Adrenal gland (tissue), 12 donors: ENCODE data around the gene FBXW12. TPM values are rescaled to one million over a fixed set of nuclear protein-coding genes. Genes with fewer than 3 reads are reported as not detected.

Source experiments
- DNase-seq, 7 donors: peaks; one replicate each; pipeline ENCODE4 v3.0.0-alpha.2; 2019 to 2020
- H3K27ac ChIP-seq, 5 donors: fragments of 200-600 bp; sonication (generic) in 4 of 5; 1 replicate in 3 of 5; 2 replicates in 2 of 5; pipeline versions ENCODE4 v1.5.1 to v1.8.0; 2016 to 2020; ENCODE audit warnings: mild to moderate bottlenecking in 1 of 5
- H3K27me3 ChIP-seq: fragments of 200-600 bp; 2 replicates; pipeline ENCODE4 v1.8.0; 2021
- H3K36me3 ChIP-seq, 2 donors: fragments of 200-600 bp; replicated peaks in 1 of 2; 1 replicate in 1 of 2; 2 replicates in 1 of 2; pipeline versions ENCODE4 v1.5.1 to v1.8.0; 2018 to 2022
- H3K4me1 ChIP-seq, 2 donors: fragments of 200-600 bp; replicated peaks in 1 of 2; 1 replicate in 1 of 2; 2 replicates in 1 of 2; pipeline versions ENCODE4 v1.5.1 to v1.8.0; 2018 to 2021
- H3K4me3 ChIP-seq, 4 donors: fragments of 200-600 bp; sonication (generic) in 3 of 4; one replicate each; pipeline ENCODE4 v1.5.1; 2016 to 2018
- H3K9me3 ChIP-seq, 3 donors: fragments of 200-600 bp; sonication (generic) in 1 of 3; replicated peaks in 1 of 3; 1 replicate in 2 of 3; 2 replicates in 1 of 3; pipeline versions ENCODE4 v1.5.1 to v1.8.0; 2016 to 2021
- POLR2A ChIP-seq, 2 donors: fragments of 450-650 bp; IDR thresholded peaks; one replicate each; pipeline ENCODE4 v1.6.1; 2017; ENCODE audit warnings: antibody characterized with exemption in 2 of 2, mild to moderate bottlenecking in 2 of 2, moderate library complexity in 1 of 2
- WGBS, 4 donors: extraction: QIAGEN DNeasy Blood & Tissue Kit in 2 of 4; methylation state at CpG; one replicate each; pipeline versions ENCODE4 v1.1.5 to v1.1.7; 2013 to 2017; 5-methylcytosine and 5-hydroxymethylcytosine counted together
- intact Hi-C, 2 donors: fragments of 100-400 bp; cut with DNase I; formaldehyde crosslinking; loops; one replicate each; pipeline versions ENCODE4 v1.14.1 to v1.15.0; 2022 to 2023
- polyA plus RNA-seq, 3 donors: library from polyadenylated mRNA; stranded (reverse); fragments of 200-250 nt in 2 of 3; fragments of 350-450 nt in 1 of 3; fragmentation: Illumina TruSeq in 1 of 3; extraction: RNeasy Lipid Tissue Mini Kit (QIAGEN cat#74804) in 1 of 3; gene quantifications; one replicate each; pipeline ENCODE4 v1.2.3, GENCODE V29; 2013 to 2014
- total RNA-seq, 9 donors: library from RNA; depleted of rRNA in 4 of 9; stranded (reverse); fragments of >200 nt in 4 of 9; fragments of 120-200 nt in 1 of 9; fragmentation: NEBNext Ultra II Directional in 1 of 9; extraction: Animal tissue kit (Norgen Biotek cat#: 25700) in 1 of 9; gene quantifications; one replicate each; pipeline versions ENCODE4 v1.1.0 to v1.2.4, GENCODE V29; 2013 to 2023
- TF ChIP-seq, protein P1 (sequence below), 6 experiments: fragments of 450-650 bp in 4 of 6; fragments of 200-600 bp in 2 of 6; sonication (generic) in 1 of 6; IDR thresholded peaks; 1 replicate in 5 of 6; 2 replicates in 1 of 6; pipeline versions ENCODE4 v1.5.1 to v1.8.0; 2016 to 2021; ENCODE audit warnings: antibody characterized with exemption in 6 of 6, mild to moderate bottlenecking in 2 of 6, moderate library complexity in 1 of 6
- donor health status: healthy with polysubstance abuse.
- donor health status: Bipolar disorder and iron deficiency.
- donor health status: DM: yes; HTN: yes; CAD: no.
- donor health status: DM: no; HTN: no; CAD: no.
- donor health status: DM: no; HTN: no; CAD: no.
- donor health status: DM: yes; HTN: yes; CAD: no.

FBXW12 gene
- total and polyA plus RNA-seq, 12 donors = 0.07 to 0.24 (median 0.11) TPM; not detected in 9

DNA sequence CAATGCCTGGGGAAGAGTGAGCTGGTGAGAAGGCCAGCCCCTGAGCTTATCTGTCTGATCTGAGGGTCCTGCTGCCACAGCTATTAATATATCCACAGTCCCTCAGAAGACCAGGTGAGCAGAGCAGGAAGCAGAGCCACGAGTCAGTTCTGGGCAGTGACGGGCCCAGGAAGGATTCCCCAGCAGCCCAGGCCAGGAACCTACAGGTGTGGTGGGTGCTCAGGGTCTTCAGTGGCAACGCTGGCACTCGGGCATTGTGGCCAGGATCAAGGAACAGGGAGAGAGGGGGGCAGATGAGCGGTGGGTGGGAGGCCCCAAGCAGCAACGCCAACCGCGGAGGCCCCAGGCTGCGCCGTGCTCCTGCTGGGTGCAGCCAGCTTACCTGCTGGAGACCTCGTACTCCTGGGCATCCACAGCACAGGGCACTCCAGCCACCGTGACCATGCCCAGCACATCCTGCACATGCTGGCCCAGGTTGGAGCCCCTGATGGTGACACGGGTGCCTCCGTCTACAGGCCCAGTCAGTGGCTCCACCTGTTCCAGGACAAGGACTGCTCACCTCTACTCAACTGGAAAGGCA is 45.6 kb downstream of the FBXW12 start:
- TF ChIP-seq POLR2A (IDR thresholded peaks at IDR 0.05) = no peak
- TF ChIP-seq, protein P1, sequence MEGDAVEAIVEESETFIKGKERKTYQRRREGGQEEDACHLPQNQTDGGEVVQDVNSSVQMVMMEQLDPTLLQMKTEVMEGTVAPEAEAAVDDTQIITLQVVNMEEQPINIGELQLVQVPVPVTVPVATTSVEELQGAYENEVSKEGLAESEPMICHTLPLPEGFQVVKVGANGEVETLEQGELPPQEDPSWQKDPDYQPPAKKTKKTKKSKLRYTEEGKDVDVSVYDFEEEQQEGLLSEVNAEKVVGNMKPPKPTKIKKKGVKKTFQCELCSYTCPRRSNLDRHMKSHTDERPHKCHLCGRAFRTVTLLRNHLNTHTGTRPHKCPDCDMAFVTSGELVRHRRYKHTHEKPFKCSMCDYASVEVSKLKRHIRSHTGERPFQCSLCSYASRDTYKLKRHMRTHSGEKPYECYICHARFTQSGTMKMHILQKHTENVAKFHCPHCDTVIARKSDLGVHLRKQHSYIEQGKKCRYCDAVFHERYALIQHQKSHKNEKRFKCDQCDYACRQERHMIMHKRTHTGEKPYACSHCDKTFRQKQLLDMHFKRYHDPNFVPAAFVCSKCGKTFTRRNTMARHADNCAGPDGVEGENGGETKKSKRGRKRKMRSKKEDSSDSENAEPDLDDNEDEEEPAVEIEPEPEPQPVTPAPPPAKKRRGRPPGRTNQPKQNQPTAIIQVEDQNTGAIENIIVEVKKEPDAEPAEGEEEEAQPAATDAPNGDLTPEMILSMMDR (IDR thresholded peaks at IDR 0.05) = no peak
- Histone ChIP-seq H3K4me1 (no peaks in the 10 kb centered on the region), H3K4me3 (no peak overlapping the region), H3K27ac (no peak overlapping the region), H3K9me3 (no peaks in the 10 kb centered on the region), H3K27me3 (no peaks in the 10 kb centered on the region), H3K36me3 (peaks cover 0 to 23% of the 10 kb centered on the region in 2 donors)
- intact Hi-C loops = no loop called here
- 90 to 96% (median 94%) methylated on average over 7 to 14 of the region's 14 CpGs for WGBS, 4 donors
- DNase-seq = no peak

DNA sequence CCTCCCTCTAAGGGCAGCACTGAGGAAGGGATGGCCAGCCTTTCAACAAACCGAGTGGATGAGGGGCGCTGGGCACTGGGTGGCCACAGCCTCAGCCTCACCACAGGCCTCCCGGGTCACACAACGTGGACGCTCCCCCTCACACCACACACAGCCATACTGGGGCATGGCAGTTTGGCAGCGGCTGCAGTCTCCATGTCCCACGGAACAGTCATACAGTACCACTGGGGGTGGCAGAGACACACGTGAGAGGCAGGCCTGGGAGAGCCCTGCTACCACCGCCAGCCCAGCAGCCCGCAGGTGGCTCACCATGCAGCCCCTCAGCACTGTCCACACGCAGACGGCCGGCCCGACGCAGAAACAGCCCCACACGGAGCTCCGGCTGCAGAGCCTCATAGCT is 46.1 kb downstream of the FBXW12 start:
- intact Hi-C loops = no loop called here
- WGBS, 4 donors = 89 to 97% (median 94%) methylated on average over 8 to 17 of the region's 17 CpGs
- no peaks in the 10 kb centered on the region for H3K4me1 ChIP-seq

GRCh38 chr3:48418651-48419050 is 46.6 kb downstream of the FBXW12 start:
- TF ChIP-seq, protein P1 (IDR thresholded peaks at IDR 0.05) = no peak
- Histone ChIP-seq H3K36me3 (peaks cover 0 to 20% of the 10 kb centered on the region in 2 donors), H3K4me1 (no peaks in the 10 kb centered on the region), H3K4me3 (no peak overlapping the region), H3K27me3 (no peaks in the 10 kb centered on the region), H3K9me3 (no peaks in the 10 kb centered on the region), H3K27ac (no peak overlapping the region)
- WGBS, 4 donors = 80 to 89% (median 88%) methylated on average over 5 to 9 of the region's 9 CpGs
- intact Hi-C loops = no loop called here
- no peak for DNase-seq

More for the DNA sequence above, 46.1 kb downstream of the FBXW12 start:
- DNase-seq = no peak
- no peak overlapping the region for H3K4me3 ChIP-seq
- H3K36me3 ChIP-seq = peaks cover 0 to 20% of the 10 kb centered on the region in 2 donors
- no peak overlapping the region for H3K27ac ChIP-seq
- H3K27me3 ChIP-seq = no peaks in the 10 kb centered on the region
- no peaks in the 10 kb centered on the region for H3K9me3 ChIP-seq
- TF ChIP-seq POLR2A (IDR thresholded peaks at IDR 0.05) = no peak
- TF ChIP-seq, protein P1 (IDR thresholded peaks at IDR 0.05) = no peak

DNA sequence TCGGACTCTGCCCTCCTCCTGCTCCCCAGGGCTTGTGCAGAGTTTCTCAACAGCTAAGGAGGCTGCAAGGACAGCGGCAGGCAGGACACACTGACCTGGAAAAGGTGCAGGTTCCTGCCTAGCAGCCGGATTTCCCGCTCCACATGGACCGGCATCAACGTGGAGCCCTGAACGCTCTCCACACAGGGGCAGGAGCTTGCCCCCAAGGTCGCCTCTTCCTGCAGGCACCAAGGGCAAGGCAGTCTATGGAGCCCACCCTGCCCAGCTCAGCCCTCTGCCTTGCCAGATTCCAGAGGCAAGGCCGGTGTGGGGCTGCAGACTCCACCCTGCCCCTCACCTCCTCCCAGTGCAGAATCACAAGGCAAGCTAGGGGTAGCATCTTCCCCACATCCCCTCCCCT is 47.1 kb downstream of the FBXW12 start:
- H3K9me3 ChIP-seq = no peaks in the 10 kb centered on the region
- H3K27me3 ChIP-seq = no peaks in the 10 kb centered on the region
- H3K4me3 ChIP-seq = no peak overlapping the region
- H3K36me3 ChIP-seq = peaks cover 0 to 20% of the 10 kb centered on the region in 2 donors
- no peak for DNase-seq
- H3K4me1 ChIP-seq = no peaks in the 10 kb centered on the region
- TF ChIP-seq, protein P1 (IDR thresholded peaks at IDR 0.05) = no peak
- no peak for TF ChIP-seq POLR2A (IDR thresholded peaks at IDR 0.05)
- intact Hi-C loops = no loop called here
- 88 to 100% (median 93%) methylated on average over 7 to 9 of the region's 9 CpGs; no CpG with 5 or more reads in 1 of the 4 donors for WGBS, 4 donors
- no peak overlapping the region for H3K27ac ChIP-seq
